ENCODE data around the gene PSME2. TPM values are rescaled to one million over a fixed set of nuclear protein-coding genes. Genes with fewer than 3 reads are reported as not detected.

The PSME2 gene
- polyA plus RNA-seq, 3 donors, result 237 to 593 (median 579) TPM

DNA sequence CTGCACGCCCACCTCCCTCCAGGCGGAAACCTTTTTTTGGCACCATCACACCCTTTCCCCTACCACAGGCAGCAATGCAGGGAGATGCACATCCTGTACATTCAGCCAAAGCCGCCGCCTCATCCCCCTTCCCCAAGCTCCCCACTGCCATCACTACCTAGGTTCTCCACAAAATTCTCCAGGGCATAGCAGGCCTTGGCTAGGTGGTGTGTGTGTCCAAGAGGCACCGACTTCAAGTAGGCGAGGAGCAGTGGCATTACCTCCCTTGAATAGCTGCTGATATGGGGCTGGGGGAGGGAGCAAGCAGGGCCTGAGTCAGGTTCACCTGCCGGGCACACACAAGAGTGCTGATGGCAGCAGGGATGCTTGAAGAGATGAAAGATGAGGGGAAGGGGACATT lies 38.6 kb upstream of the PSME2 start:
- H3K9me3 Mint-ChIP-seq, result no peaks in the 10 kb centered on the region
- H3K36me3 ChIP-seq (replicated peaks in 1 of 2; ENCODE audit: control insufficient read depth in 1 of 2, insufficient read depth in 2 of 2, low read length in 2 of 2), result peaks cover 33 to 67% of the 10 kb centered on the region in 2 donors
- peaks cover 52 to 69% of the 10 kb centered on the region in 2 donors for H3K36me3 Mint-ChIP-seq
- no peaks in the 10 kb centered on the region for H3K27me3 ChIP-seq (ENCODE audit: control insufficient read depth in 2 of 2, insufficient read depth in 2 of 2, low read length in 2 of 2)
- no peak for DNase-seq
- no peaks in the 10 kb centered on the region for H4K20me1 ChIP-seq (ENCODE audit: insufficient read depth, low read length)
- no peaks in the 10 kb centered on the region for H3K9me3 ChIP-seq (replicated peaks in 1 of 2; ENCODE audit: control insufficient read depth in 1 of 2, insufficient read depth in 1 of 2, low read length in 2 of 2)
- H3K4me3 Mint-ChIP-seq, result no peak overlapping the region
- no peak overlapping the region for H3K4me3 ChIP-seq (replicated peaks in 1 of 3; ENCODE audit: low read depth in 2 of 3, low read length in 3 of 3)
- no peak overlapping the region for H3K27ac ChIP-seq (ENCODE audit: low read depth in 1 of 2, low read length in 2 of 2)
- no peak overlapping the region for H3K4me2 ChIP-seq (replicated peaks; ENCODE audit: extremely low read depth, low read length, poor library complexity, severe bottlenecking)
- H3K9ac ChIP-seq (ENCODE audit: insufficient read depth, low read length, poor library complexity, severe bottlenecking), result no peak overlapping the region
- intact Hi-C loops (cut with micrococcal nuclease), result no loop called here
- WGBS (ENCODE audit: insufficient coverage), result 98% methylated on average over 5 of the region's 7 CpGs
- H3K4me1 ChIP-seq (ENCODE audit: control insufficient read depth in 1 of 2, insufficient read depth in 2 of 2, low read length in 2 of 2), result peaks cover 18 to 21% of the 10 kb centered on the region in 2 donors
- no peak for TF ChIP-seq CTCF (IDR thresholded peaks at IDR 0.05)
- peaks cover 20% of the 10 kb centered on the region for H3K4me1 Mint-ChIP-seq
- peak overlapping the region in 2 of 7 donors; percentile 38 to 66 for H3K27ac Mint-ChIP-seq
- peaks cover 0 to 3% (median 1%) of the 10 kb centered on the region in 3 donors for H3K27me3 Mint-ChIP-seq (ENCODE audit: low read depth in 3 of 3)
- H3K79me2 ChIP-seq (ENCODE audit: insufficient read depth, low read length), result no peaks in the 10 kb centered on the region
- no peak overlapping the region for H2AFZ ChIP-seq (ENCODE audit: insufficient read depth, low read depth, low read length, poor library complexity, severe bottlenecking)

DNA sequence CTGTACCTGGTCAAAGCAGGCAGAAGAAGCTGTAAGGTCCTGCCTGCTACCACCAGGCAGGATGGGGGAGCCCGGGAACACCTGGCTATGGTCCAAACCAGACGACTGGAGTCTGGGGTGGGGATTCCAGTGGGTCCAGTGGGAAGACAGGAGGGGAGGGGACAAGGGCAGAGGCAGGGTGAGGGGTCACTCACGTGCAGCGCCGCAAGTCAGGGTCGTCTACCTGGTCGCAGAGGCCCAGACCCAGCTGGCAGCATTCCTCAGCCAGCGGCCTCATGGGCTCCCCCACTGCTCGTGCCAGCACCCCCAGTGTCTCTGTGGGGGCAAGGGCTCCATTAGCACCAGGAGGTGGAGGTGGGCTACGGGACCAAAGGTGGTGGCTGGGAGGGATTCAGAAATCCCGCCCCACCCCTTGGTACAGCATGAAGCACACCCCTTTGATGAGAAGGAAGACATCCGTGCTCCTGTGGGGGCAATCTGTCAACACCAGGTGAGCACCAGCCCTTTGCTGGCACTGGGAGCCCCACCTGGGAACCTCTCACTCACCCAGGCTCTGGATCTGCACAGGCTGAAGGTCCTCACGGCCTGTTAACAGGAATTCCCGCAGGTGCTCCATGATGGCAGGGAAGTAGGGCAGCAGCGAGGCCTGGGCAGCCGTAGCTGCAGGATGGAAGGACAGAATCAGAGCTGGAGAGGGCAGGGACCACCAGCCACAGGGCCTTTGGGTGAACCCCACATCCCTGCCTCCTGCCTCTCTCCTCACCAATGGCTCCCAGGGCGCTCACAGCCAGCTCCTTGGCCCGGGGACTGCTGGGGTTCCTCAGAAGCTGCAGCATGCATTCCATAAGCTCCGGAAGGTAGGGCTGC lies 37.9 kb upstream of the PSME2 start:
- Histone ChIP-seq H3K4me3 (replicated peaks in 1 of 3; ENCODE audit: low read depth in 2 of 3, low read length in 3 of 3) (no peak overlapping the region), H3K36me3 (replicated peaks in 1 of 2; ENCODE audit: control insufficient read depth in 1 of 2, insufficient read depth in 2 of 2, low read length in 2 of 2) (peaks cover 40 to 71% of the 10 kb centered on the region in 2 donors), H3K4me2 (replicated peaks; ENCODE audit: extremely low read depth, low read length, poor library complexity, severe bottlenecking) (no peak overlapping the region), H3K4me1 (ENCODE audit: control insufficient read depth in 1 of 2, insufficient read depth in 2 of 2, low read length in 2 of 2) (peaks cover 17% of the 10 kb centered on the region in 2 donors), H3K27ac (ENCODE audit: low read depth in 1 of 2, low read length in 2 of 2) (no peak overlapping the region), H3K9ac (ENCODE audit: insufficient read depth, low read length, poor library complexity, severe bottlenecking) (no peak overlapping the region), H3K79me2 (ENCODE audit: insufficient read depth, low read length) (no peaks in the 10 kb centered on the region), H2AFZ (ENCODE audit: insufficient read depth, low read depth, low read length, poor library complexity, severe bottlenecking) (no peak overlapping the region), H3K27me3 (ENCODE audit: control insufficient read depth in 2 of 2, insufficient read depth in 2 of 2, low read length in 2 of 2) (no peaks in the 10 kb centered on the region), H4K20me1 (ENCODE audit: insufficient read depth, low read length) (no peaks in the 10 kb centered on the region), H3K9me3 (replicated peaks in 1 of 2; ENCODE audit: control insufficient read depth in 1 of 2, insufficient read depth in 1 of 2, low read length in 2 of 2) (no peaks in the 10 kb centered on the region)
- Mint-ChIP-seq H3K4me1 (peaks cover 19% of the 10 kb centered on the region), H3K27ac (peak overlapping the region in 2 of 7 donors; percentile 13 to 66), H3K4me3 (no peak overlapping the region), H3K9me3 (no peaks in the 10 kb centered on the region), H3K27me3 (ENCODE audit: low read depth in 3 of 3) (peaks cover 0 to 3% (median 1%) of the 10 kb centered on the region in 3 donors), H3K36me3 (peaks cover 57 to 73% of the 10 kb centered on the region in 2 donors)
- WGBS (ENCODE audit: insufficient coverage), result 96% methylated on average over 17 of the region's 19 CpGs
- intact Hi-C loops (cut with micrococcal nuclease), result no loop called here
- DNase-seq, result no peak
- no peak for TF ChIP-seq CTCF (IDR thresholded peaks at IDR 0.05)
